K562 (cell line): ENCODE measurements around the gene ENPP6. TPM values are rescaled to one million over a fixed set of nuclear protein-coding genes. Genes with fewer than 3 reads are reported as not detected.

Experiments used
- ATAC-seq: fragments of 200-7000 bp; cut with Tn5 transposase; 3 replicates; pipeline ENCODE4 v1.9.1; 2020; ENCODE audit warnings: moderate library complexity
- BruUV-seq: library from RNA; stranded (reverse); fragments of 400-500 nt; replicated peaks from 2 replicates; lab custom pipeline; 2021; lab: Mats Ljungman, UMichigan
- CTCF ChIA-PET: fragments of 300-600 bp; formaldehyde crosslinking; extraction: SDS; loops from one replicate; lab custom pipeline; 2021; ENCODE audit warnings: low intra/inter-chr PET ratio; lab: Yijun Ruan, JAX
- POLR2A ChIA-PET: fragments of 300-600, 350-650 bp; sonication (Branson Sonifier 250); formaldehyde crosslinking; extraction: SDS; loops from one replicate; lab custom pipeline; 2021; ENCODE audit warnings: antibody characterized with exemption, inconsistent platforms; lab: Yijun Ruan, JAX
- DNase-seq, 4 experiments: peaks; one replicate each; pipeline versions ENCODE4 v3.0.0 to v3.0.0-alpha.2; 2011 to 2018; ENCODE audit warnings: low spot score in 3 of 4, mixed read lengths in 3 of 4; ENCODE audit errors: extremely low read depth in 1 of 4
- FAIRE-seq: peaks from 2 replicates; lab custom pipeline; 2011; peaks lifted over from hg19 to GRCh38; lab: Jason Lieb, UNC
- H2AFZ ChIP-seq: 2 replicates; pipeline ENCODE4 v1.6.0; 2011; ENCODE audit warnings: low read depth, low read length, control low read depth, inconsistent platforms
- H3K27ac ChIP-seq: fragments of 200-600 bp; 3 replicates; pipeline ENCODE4 v1.8.0; 2011; ENCODE audit warnings: low read depth, mild to moderate bottlenecking, control low read depth, inconsistent platforms, low read length, moderate library complexity, mixed read lengths; ENCODE audit errors: extremely low read depth
- H3K27me3 ChIP-seq, 2 experiments: fragments of 300-600 bp in 1 of 2; 2 replicates in 1 of 2; 3 replicates in 1 of 2; pipeline versions ENCODE4 v1.6.0 to v1.8.0; 2011; ENCODE audit warnings: inconsistent platforms in 2 of 2, low read length in 2 of 2, mild to moderate bottlenecking in 1 of 2, mixed read lengths in 1 of 2, moderate library complexity in 1 of 2; ENCODE audit not compliant: control insufficient read depth in 2 of 2, insufficient read depth in 2 of 2
- H3K36me3 ChIP-seq: fragments of 300-600 bp; 3 replicates; pipeline ENCODE4 v1.8.0; 2011; ENCODE audit warnings: mild to moderate bottlenecking, low read length, inconsistent platforms; ENCODE audit not compliant: control insufficient read depth, insufficient read depth
- H3K4me1 ChIP-seq, 2 experiments: fragments of 200-600 bp in 1 of 2; replicated peaks in 1 of 2; 2 replicates in 1 of 2; 3 replicates in 1 of 2; pipeline versions ENCODE4 v1.5.1 to v1.8.0; 2011; ENCODE audit warnings: inconsistent platforms in 2 of 2, low read length in 2 of 2, mild to moderate bottlenecking in 1 of 2, mixed read lengths in 1 of 2, moderate library complexity in 1 of 2; ENCODE audit not compliant: control insufficient read depth in 2 of 2, insufficient read depth in 2 of 2
- H3K4me2 ChIP-seq: 2 replicates; pipeline ENCODE4 v1.6.1; 2011; ENCODE audit warnings: low read length, control low read depth, inconsistent platforms, mixed read lengths; ENCODE audit not compliant: insufficient read depth
- H3K4me3 ChIP-seq: fragments of 200-600 bp; sonication (generic), shearing (Covaris generic); 2 replicates; pipeline ENCODE4 v1.5.1; 2016; ENCODE audit warnings: control low read depth, inconsistent platforms
- H3K79me2 ChIP-seq: fragments of 200-600 bp; 3 replicates; pipeline ENCODE4 v1.8.0; 2011; ENCODE audit warnings: low read length, inconsistent platforms; ENCODE audit not compliant: control insufficient read depth, insufficient read depth
- H3K9ac ChIP-seq, 2 experiments: 2 replicates each; pipeline versions ENCODE4 v1.6.0 to v1.6.1; 2011; ENCODE audit warnings: low read depth in 2 of 2, low read length in 2 of 2, control low read depth in 1 of 2, inconsistent platforms in 1 of 2, mild to moderate bottlenecking in 1 of 2, mixed read lengths in 1 of 2; ENCODE audit not compliant: insufficient read depth in 1 of 2
- H3K9me1 ChIP-seq: one replicate; pipeline ENCODE4 v1.6.0; 2011; ENCODE audit warnings: inconsistent platforms, mild to moderate bottlenecking, low read length, moderate library complexity; ENCODE audit not compliant: control insufficient read depth, insufficient read depth
- H3K9me3 ChIP-seq: replicated peaks from 2 replicates; pipeline ENCODE4 v1.5.1; 2011; ENCODE audit warnings: low read depth, low read length, inconsistent platforms; ENCODE audit not compliant: control insufficient read depth, insufficient read depth
- H4K20me1 ChIP-seq: replicated peaks from 2 replicates; pipeline ENCODE4 v1.6.1; 2011; ENCODE audit warnings: low read length, inconsistent platforms, mixed read lengths; ENCODE audit not compliant: control insufficient read depth, insufficient read depth
- ATF1 ChIP-seq, 2 experiments: fragments of 450-650 bp in 1 of 2; IDR thresholded peaks; 2 replicates each; pipeline ENCODE4 v1.6.1; 2016; ENCODE audit warnings: missing compliant biosample characterization in 1 of 2, missing genetic modification characterization in 1 of 2
- CBX3 ChIP-seq, 2 experiments: IDR thresholded peaks; 1 replicate in 1 of 2; 2 replicates in 1 of 2; pipeline ENCODE4 v1.6.1; 2012; ENCODE audit warnings: inconsistent platforms in 2 of 2, low read length in 2 of 2, borderline replicate concordance in 1 of 2, control low read depth in 1 of 2
- CREB3 ChIP-seq: fragments of 450-650 bp; conservative IDR thresholded peaks from 2 replicates; pipeline ENCODE4 v1.6.1; 2016; ENCODE audit warnings: missing genetic modification characterization, low read depth, mild to moderate bottlenecking, missing compliant biosample characterization, moderate library complexity
- ETV1 ChIP-seq: fragments of 450-650 bp; conservative IDR thresholded peaks from 2 replicates; pipeline ENCODE4 v1.6.1; 2016; ENCODE audit warnings: missing genetic modification characterization, control low read depth, low read depth, missing compliant biosample characterization
- IRF2 ChIP-seq: sonication (generic); formaldehyde crosslinking; IDR thresholded peaks from 2 replicates; pipeline ENCODE4 v1.8.1; 2022; ENCODE audit warnings: mild to moderate bottlenecking, missing genetic modification reagents
- NR2C2 ChIP-seq, 2 experiments: fragments of 200-800 bp in 1 of 2; sonication (Bioruptor generic) in 1 of 2; sonication (generic) in 1 of 2; formaldehyde crosslinking in 1 of 2; IDR thresholded peaks; 2 replicates each; pipeline versions ENCODE4 v1.6.1 to v1.8.0; 2016 to 2022; ENCODE audit warnings: mild to moderate bottlenecking in 1 of 2, missing compliant biosample characterization in 1 of 2, missing genetic modification characterization in 1 of 2, missing genetic modification reagents in 1 of 2
- RAD21 ChIP-seq, 2 experiments: fragments of 250-450 bp in 1 of 2; fragments of 450-650 bp in 1 of 2; sonication (Bioruptor Pico) in 1 of 2; formaldehyde crosslinking in 1 of 2; IDR thresholded peaks in 1 of 2; conservative IDR thresholded peaks in 1 of 2; 2 replicates each; pipeline versions ENCODE4 v1.4.0 to v1.8.0; 2020 to 2022; ENCODE audit warnings: mild to moderate bottlenecking in 2 of 2, moderate library complexity in 1 of 2
- RAD51 ChIP-seq: fragments of 450-650 bp; IDR thresholded peaks from 2 replicates; pipeline ENCODE4 v1.7.1; 2016; ENCODE audit warnings: low read depth, mild to moderate bottlenecking, borderline replicate concordance
- ZNF76 ChIP-seq: fragments of 250-450 bp; sonication (Bioruptor Pico); IDR thresholded peaks from 2 replicates; pipeline ENCODE4 v1.4.0; 2020; ENCODE audit warnings: mild to moderate bottlenecking, moderate library complexity, borderline replicate concordance
- WGBS: fragments of 100-300 bp; shearing (Covaris generic); methylation state at CpG from one replicate; pipeline ENCODE4 v1.1.6; 2016; ENCODE audit warnings: low coverage, mixed read lengths; ENCODE audit not compliant: insufficient coverage; ENCODE audit errors: missing lambda C conversion rate; 5-methylcytosine and 5-hydroxymethylcytosine counted together
- in situ Hi-C: fragments of 300-500 bp; cut with MboI; formaldehyde crosslinking; loops from 4 replicates; pipeline ENCODE4 v1.15.0; 2018; ENCODE audit warnings: inconsistent platforms, mixed read lengths
- intact Hi-C: fragments of 100-400 bp; cut with micrococcal nuclease; formaldehyde crosslinking; loops from 2 replicates; pipeline ENCODE4 v1.14.2; 2022
- polyA plus RNA-seq, 8 experiments: library from polyadenylated mRNA; depleted of rRNA in 4 of 8; stranded (reverse) in 5 of 8; unstranded in 3 of 8; fragments of >200 nt; fragmentation: Nextera tagmentation in 2 of 8; fragmentation: Illumina TruSeq in 1 of 8; extraction: Ambion mirVana in 2 of 8; extraction: Trizol in 1 of 8; gene quantifications; 2 replicates each; pipeline versions ENCODE4 v1.2.1 to v1.2.3, GENCODE V29; 2011 to 2014; ENCODE audit warnings: inconsistent platforms in 1 of 8, missing spikeins in 1 of 8
- total RNA-seq, 7 experiments: library from RNA; depleted of rRNA in 6 of 7; stranded (reverse); fragments of >200 nt in 6 of 7; fragmentation: Illumina TruSeq in 2 of 7; extraction: Trizol in 2 of 7; gene quantifications; 2 replicates each; pipeline versions ENCODE4 v1.2.1 to v1.2.3, GENCODE V29; 2011 to 2021; ENCODE audit warnings: low replicate concordance in 1 of 7

Gene ENPP6
- total and polyA plus RNA-seq, 9 of the 15 experiments (the other 6 are each of a cell fraction or from before 2014, with no cell fraction given): 0.29 TPM; not detected in 8

GRCh38 chr4:184101711-184102110 lies 116.0 kb downstream of the ENPP6 start:
- Histone ChIP-seq H3K9me3 (no peaks in the 10 kb centered on the region), H3K79me2 (no peaks in the 10 kb centered on the region), H3K9me1 (no peaks in the 10 kb centered on the region)
- POLR2A ChIA-PET: no interaction called here
- no peak for DNase-seq
- TF ChIP-seq ATF1 (CRISPR knock-in tag; IDR thresholded peaks at IDR 0.05): no peak
- no peak for TF ChIP-seq ATF1 (tag; IDR thresholded peaks at IDR 0.05)
- no peak for TF ChIP-seq CBX3 (IDR thresholded peaks at IDR 0.05; ENCODE audit: borderline replicate concordance in 1 of 2, low read length in 2 of 2)
- TF ChIP-seq RAD21 (CRISPR knock-in tag; conservative IDR thresholded peaks at IDR 0.05 in 1 of 2, IDR thresholded peaks at IDR 0.05 in 1 of 2): no peak
- no peak for TF ChIP-seq NR2C2 (CRISPR knock-in tag; IDR thresholded peaks at IDR 0.05)
- TF ChIP-seq NR2C2 (tag; IDR thresholded peaks at IDR 0.05): no peak
- no peak for TF ChIP-seq CREB3 (tag)
- TF ChIP-seq IRF2 (CRISPR knock-in tag): no peak
- no peak for TF ChIP-seq ZNF76
- TF ChIP-seq RAD51: no peak
- no peak for TF ChIP-seq ETV1
- TF ChIP-seq, all 486 proteins: peak for 0
- 0% methylated on average over 11 of the region's 11 CpGs for WGBS
- H4K20me1 ChIP-seq: no peaks in the 10 kb centered on the region
- ATAC-seq: no peak
- H3K36me3 ChIP-seq: no peaks in the 10 kb centered on the region
- FAIRE-seq: no peak
- H2AFZ ChIP-seq: no peak overlapping the region
- CTCF ChIA-PET: no interaction called here
- H3K27me3 ChIP-seq: peaks cover 2 to 56% of the 10 kb centered on the region in 2 experiments
- no peak overlapping the region for H3K4me2 ChIP-seq
- H3K4me3 ChIP-seq: no peak overlapping the region
- in situ Hi-C loops: loop anchor here (5.0 kb wide), 1 partner anchor 264 kb away; no protein-coding TSS in a partner anchor
- H3K9ac ChIP-seq: no peak overlapping the region
- intact Hi-C loops: loop anchor here (5.0 to 10.0 kb wide), 2 partner anchors 66 to 627 kb away; no protein-coding TSS in a partner anchor
- peaks cover 0 to 5% of the 10 kb centered on the region in 2 experiments; a peak in 2 of 5 replicates for H3K4me1 ChIP-seq
- H3K27ac ChIP-seq: no peak overlapping the region
- BruUV-seq: no TSS peak
